GM21529 (cell line): Measurements from ENCODE around the gene CA5A.
A peak's percentile ranks its signal among the peaks of the same experiment; 100 is the strongest.
"Not testable (repeated sequence)": the region's sequence is repeated elsewhere in the genome, so short reads cannot be mapped to it uniquely, and the experiment has no call there.

ENCODE experiments used
- ATAC-seq: cut with Tn5 transposase; IDR thresholded peaks from one replicate; pipeline ENCODE4 v1.9.1; 2021; ENCODE audit not compliant: unreplicated experiment

Gene CA5A

DNA sequence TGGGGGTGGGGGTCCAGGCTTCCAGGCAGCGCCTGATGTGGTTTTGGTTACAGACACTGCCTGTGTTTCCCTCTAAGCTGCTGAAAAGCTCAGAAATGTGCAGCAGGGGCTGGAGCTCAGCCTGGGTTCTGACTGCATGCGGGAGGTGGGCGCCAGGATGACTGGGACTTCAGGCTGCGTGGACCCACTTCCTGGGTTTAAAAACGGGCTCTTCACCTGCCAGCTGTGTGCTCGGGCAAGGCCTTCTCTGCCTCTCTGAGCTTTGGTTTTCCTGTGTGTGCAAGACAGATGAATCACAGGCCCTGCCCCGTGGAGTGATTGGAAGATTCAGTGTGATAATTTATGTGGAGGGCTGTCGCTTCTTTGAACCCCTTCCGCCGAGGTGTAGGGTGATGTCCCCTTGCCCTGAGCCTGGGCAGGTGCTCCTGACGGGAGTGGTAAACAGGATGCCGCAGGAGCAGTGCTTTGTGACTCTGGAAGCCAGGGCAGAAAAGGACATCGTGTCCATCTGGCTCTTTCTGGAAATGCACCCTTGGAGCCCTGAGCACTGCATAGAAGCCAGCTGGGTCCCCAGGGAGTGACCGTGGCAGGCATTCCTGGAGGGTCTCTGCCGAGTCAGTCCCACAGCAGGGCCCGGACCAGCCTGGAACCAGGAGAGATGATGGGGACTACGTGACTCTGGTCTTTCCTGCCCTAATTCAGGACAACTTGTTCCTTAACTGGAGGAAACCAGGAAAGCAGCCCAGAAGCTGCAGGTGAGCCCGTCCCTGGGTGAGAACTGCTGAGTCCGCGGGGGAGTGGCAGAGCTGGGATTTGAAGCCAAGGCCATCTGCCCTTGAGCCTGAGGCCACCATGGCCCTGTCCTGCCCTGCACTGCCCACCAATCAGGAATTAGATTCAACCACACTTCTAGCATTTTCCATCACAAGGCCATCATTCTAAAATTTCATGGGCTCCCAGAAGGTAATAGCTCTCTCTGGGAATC, 38.5 kb downstream of the CA5A start:
- ATAC-seq, result no peak

- not testable (repeated sequence) for ATAC-seq
Measured at GRCh38 chr16:87896924-87897520, 39.3 kb downstream of the CA5A start.

DNA sequence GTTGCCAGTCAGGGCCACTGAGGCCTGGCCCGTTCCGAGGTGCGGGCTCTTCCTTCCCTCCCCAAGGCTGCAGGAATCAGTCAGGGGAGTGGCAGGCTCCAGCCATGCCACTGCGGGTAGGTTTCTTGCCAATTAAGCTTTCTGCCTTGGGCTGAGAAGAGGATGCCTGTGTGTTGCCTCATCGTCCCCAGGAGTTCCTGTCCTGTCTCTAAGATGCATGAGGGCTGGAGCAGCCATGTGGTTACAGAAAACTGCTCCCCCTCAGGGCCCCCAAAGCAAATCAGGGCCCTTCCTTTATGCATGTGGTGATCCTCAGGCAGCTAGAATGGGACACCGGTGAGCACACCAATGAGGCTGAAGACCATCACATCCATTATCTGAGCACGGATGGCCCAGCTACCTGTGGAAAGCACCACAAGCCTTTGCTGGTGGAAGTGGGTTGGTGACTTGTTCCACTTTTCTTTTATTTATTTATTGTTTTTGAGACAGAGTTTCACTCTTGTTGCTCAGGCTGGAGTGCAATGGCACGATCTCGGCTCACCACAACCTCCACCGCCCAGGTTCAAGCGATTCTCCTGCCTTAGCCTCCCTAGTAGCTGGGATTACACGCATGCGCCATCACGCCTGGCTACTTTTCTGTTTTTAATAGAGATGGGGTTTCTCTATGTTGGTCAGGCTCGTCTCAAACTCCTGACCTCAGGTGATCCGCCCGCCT, 40.0 kb downstream of the CA5A start:
- ATAC-seq, result peak; percentile 18

DNA sequence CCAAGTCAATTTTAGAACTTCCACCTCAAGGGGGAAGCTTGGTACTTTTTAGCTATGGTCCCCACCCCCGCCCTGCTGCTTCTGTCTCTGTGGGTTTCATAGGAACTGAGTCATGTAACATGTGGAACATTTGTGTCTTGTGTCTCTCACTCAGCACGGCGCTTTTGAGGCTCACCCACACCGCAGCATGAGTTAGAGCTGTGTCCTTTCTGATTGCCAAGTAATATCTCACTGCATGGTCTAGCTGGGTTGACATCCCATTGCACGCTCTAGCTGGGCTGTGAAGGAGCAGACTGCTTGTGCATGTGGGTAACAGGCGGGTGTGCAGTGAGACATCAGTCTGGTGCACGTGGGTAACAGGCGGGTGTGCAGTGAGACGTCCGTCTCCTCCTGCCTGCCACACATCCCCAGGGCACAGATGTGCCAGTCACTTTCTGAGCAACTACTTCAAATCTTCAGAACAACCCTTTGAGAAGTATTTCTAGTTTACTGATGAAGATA, 40.6 kb downstream of the CA5A start:
- peak; percentile 85 for ATAC-seq

DNA sequence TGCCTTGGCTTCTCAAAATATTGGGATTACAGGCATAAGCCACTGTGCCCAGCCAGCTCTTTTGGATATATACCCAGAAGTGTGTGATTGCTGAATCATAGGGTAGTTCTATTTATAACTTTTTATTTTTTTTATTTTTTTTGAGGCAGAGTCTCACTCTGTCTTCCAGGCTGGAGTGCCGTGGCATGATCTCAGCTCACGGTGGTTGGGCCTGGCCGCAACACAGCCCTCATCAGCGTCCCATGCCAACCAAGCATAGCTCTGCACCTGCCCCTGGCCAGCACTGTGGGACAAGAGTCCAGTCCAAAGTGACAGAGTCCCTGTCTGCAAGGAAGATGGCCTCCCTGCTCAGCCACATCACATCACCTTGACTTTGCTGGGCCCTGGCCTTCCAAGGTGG, 42.3 kb downstream of the CA5A start:
- ATAC-seq, result not testable (repeated sequence)

DNA sequence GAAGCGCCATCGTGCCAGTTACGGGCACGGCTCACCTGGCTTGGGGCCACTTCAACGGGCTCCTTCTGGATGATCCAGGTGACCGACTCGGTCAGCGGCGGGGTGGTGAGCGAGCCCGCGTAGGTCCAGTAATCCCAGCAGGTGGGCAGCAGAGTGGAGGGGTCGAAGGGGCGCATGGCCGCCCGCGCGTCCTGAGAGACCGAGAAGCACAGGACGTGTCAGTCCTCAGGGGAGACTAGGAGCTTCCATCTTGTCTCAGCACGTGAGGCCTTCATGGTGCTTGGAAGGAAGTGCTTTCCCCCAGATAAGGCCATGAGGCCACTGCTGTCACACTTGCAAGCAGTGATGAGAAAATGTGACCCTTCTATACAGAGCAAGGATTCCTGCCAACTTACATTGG, 44.6 kb downstream of the CA5A start:
- ATAC-seq, result no peak

DNA sequence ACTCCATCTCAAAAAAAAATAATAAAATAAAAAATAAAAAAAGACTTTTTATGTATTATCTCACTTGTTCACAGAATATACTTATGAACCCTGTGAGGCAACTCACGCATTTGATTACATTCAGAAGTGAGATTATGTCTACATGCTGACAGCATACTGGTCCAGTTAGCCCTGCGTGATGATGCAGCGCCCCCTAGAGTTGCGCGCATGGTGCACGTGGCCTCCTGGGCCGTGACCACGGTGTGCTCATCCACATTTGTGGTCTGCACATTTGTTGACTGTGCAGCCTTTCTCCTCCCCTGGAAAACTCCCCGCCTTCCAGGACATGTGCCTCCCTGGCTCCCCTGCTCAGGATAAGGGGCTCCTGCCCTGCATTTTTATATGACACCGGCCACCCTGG, 46.6 kb downstream of the CA5A start:
- ATAC-seq, result not testable (repeated sequence)

DNA sequence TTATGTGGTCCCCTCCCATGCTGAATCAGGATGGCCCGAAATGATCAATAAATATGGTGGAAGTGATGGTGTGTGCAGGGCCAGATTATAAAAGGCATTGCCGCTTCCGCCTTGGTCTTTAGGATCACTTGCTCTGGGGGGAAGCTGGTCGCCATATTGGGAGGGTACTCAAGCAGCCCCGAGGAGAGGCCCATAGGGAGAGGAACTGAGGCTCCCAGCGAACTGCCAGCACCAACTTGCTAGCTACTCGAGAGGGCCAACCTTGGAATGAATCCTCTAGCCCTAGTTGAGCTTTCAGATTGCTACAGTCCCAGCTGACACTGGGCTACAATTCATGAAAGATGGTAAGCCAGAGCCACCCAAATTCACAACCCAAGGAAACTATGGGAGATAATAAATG, 48.0 kb downstream of the CA5A start:
- not testable (repeated sequence) for ATAC-seq

GRCh38 chr16:87887931-87888330, 48.4 kb downstream of the CA5A start:
- ATAC-seq, result not testable (repeated sequence)

- not testable (repeated sequence) for ATAC-seq
Measured at GRCh38 chr16:87885371-87885967, 50.9 kb downstream of the CA5A start.

DNA sequence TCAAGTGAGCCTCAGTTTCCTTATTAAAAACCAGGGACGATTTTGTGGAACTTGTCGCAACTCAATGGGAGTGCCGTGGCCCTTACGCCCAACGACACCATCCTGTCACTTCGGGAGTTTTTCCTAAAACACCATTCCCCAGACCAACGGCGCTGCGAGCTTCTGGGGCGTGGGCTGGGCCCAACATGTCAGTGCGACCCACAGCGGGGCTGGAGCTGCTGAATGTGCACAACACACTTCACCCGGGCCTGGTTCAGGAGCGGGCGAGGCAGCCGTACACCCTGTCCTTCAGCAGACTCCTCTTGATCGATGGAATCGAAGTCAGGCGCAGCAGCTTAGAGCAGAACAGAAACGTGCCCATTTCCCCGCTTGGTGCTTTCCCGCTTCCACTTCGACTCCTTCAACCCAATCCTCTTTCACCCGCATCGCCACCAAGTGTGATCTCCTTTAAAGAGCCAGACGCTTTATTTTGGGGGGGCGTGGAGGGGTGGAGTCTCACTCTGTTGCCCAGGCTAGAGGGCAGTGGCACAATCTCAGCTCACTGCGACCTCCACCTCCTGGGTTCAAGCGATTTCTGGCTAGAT, 53.8 kb downstream of the CA5A start:
- ATAC-seq, result no peak

GRCh38 chr16:87881324-87882200, 54.8 kb downstream of the CA5A start:
- no peak for ATAC-seq

DNA sequence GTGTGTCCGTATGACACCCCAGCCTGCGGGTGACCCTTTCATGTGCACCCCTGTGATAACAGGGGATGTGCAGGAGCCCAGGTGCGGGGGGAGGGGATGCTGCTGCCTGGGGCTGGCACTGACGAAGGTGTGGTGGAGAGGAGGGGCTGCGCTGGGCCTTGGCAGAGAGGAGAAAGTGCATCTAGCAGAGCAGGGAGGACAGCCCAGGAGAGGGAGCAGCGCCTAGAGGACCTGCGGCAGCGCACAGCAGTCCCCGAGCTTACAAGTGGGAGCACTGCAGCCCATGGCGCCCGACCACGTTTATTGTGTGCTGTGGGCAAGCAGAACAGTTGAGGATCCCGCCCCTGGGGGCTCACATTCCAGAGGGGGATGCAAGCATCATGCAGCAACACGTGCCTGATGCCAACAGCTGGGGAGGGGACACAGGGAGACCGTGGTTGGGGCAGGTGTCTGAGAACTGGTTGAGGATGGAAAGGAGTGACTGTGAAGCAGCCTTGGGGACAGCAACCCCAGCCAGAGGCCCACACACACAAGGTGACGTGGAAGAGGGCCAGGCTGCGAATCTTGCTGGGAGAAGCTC, 56.1 kb downstream of the CA5A start:
- ATAC-seq, result no peak

GRCh38 chr16:87879411-87880013, 56.8 kb downstream of the CA5A start:
- ATAC-seq, result not testable (repeated sequence)

DNA sequence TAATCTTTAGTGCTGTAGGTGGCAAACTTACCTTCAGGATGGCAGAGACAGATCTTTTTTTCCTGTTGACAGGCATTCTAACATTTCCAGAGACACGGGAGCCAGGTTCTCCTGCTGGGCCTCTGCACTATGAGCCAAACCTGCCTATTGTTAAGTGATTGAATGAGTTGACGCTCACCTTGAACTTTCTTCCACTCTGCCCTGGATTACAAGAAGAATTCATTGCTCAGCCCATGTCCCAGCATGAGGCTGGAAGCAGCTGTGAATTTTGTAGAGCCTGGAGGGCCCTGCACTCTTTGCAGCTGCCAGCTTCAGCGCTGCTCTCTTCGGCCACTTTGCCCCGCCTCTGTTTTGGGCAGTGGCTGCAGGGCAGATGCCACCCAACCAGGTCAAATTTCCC, 57.6 kb downstream of the CA5A start:
- no peak for ATAC-seq

- no peak for ATAC-seq
Measured at GRCh38 chr16:87877942-87878507, 58.3 kb downstream of the CA5A start.

DNA sequence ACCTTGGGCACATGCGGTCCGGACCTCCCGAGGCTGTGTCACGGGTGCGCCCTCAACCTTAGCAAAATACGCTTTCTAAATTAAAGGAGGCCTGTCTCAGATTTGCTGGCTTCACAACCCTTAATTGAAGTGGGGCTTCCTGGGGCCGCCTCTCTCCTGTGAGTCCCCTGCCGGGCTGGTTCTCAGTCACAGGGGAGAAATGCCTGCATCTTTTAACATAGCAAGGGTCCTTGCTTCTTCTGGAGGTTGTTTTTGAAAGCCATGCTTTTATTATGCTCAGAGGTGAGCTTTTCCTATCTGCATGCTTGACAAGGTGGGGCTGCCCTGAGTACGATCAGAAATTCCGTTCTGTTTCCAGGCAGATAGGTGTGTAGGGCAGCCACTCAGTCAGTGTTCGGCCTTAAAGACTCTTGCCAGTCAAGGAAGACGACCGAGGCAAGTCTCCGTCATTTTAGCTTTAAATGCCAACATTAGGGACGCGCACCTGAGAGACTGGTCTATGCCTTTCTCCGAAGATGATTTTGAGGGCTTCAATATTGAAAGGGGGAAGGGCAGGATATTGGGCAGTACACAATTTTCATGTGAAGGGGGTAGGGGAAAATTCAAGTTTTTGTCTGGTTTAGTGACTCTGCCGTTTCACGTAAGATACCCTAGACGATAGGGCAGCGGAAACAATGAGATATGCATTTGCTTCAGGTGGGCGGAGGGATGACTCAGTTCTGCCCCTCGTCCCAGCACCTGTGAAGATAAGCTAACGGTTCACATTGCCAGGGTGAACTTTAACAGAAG, 61.5 kb downstream of the CA5A start:
- peak; percentile 46 for ATAC-seq
